BJ (cell line): ENCODE measurements around the gene CCNG2. TPM values are rescaled to one million over a fixed set of nuclear protein-coding genes. Genes with fewer than 3 reads are reported as not detected.

ENCODE experiments used
- CTCF ChIA-PET: fragments of 350-600 bp; formaldehyde crosslinking; extraction: SDS; loops from one replicate; lab custom pipeline; 2021; ENCODE audit warnings: antibody characterized with exemption, inconsistent platforms; lab: Yijun Ruan, JAX
- POLR2A ChIA-PET: fragments of 300-600 bp; sonication (Branson Sonifier 250); formaldehyde crosslinking; extraction: SDS; loops from one replicate; lab custom pipeline; 2021; ENCODE audit warnings: antibody characterized with exemption; lab: Charles Lee
- DNase-seq: peaks from one replicate; pipeline ENCODE4 v3.0.0-alpha.2; 2011; ENCODE audit warnings: low read depth
- H3K27me3 ChIP-seq: 2 replicates; pipeline ENCODE4 v1.6.0; 2011; ENCODE audit warnings: low read length; ENCODE audit not compliant: control insufficient read depth, insufficient read depth
- H3K36me3 ChIP-seq: 2 replicates; pipeline ENCODE4 v1.5.1; 2011; ENCODE audit warnings: low read length; ENCODE audit not compliant: control insufficient read depth, insufficient read depth
- H3K4me3 ChIP-seq: 2 replicates; pipeline ENCODE4 v1.5.1; 2011; ENCODE audit warnings: low read depth, mild to moderate bottlenecking, control low read depth, low read length
- polyA plus RNA-seq: library from polyadenylated mRNA; depleted of rRNA; stranded (reverse); fragments of >200 nt; gene quantifications from 2 replicates; pipeline ENCODE4 v1.2.3, GENCODE V29; 2011
- TF ChIP-seq, protein P1 (sequence below): IDR thresholded peaks from 2 replicates; pipeline ENCODE4 v1.5.1; 2011; ENCODE audit warnings: low read depth, mild to moderate bottlenecking, control low read depth, inconsistent platforms, low read length, moderate library complexity; ENCODE audit not compliant: insufficient read depth

The CCNG2 gene
- polyA plus RNA-seq, 1 experiment = 9.0 TPM

DNA sequence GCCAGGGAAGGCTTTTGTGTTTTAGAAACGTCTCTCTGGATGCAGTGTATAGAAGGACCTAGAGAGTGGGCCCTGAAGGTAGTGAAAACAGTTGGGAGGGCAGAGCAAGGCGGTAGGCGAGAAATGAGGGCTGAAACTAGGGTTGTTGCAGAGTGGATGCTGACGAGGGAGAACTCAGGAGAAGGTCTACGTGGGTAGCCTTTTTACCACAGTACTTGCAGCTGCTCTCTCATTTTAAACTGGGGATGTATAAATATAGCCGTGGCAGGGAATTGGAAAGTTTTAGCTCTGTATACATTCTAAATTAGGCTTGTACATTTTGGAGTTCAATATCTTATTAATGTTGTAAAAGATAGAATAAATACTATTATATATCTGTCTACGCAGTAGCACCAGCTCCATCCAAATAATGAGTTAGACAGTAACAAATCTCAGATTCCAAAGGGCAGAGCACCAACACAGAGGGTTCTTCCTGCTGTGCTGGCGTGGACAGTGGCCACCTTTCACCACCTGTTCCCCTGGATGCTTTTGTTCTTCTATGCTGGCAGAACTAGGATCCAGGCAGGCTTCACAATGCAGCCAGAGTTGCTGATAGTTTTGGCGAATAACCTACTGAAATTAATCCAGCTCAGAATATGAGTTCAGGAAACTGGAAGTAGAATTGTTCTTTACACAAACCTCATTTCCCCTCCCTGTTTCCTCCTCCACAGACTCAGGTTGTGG lies 31.7 kb downstream of the CCNG2 start:
- CTCF ChIA-PET = interaction anchor here (0.6 to 1.5 kb wide), 6 partner anchors 10 to 764 kb away, joined by 3 to 4 read pairs (median 3); no protein-coding TSS in a partner anchor
- DNase-seq = no peak
- no peak overlapping the region for H3K4me3 ChIP-seq
- H3K27me3 ChIP-seq = peaks cover 9% of the 10 kb centered on the region
- TF ChIP-seq, protein P1, sequence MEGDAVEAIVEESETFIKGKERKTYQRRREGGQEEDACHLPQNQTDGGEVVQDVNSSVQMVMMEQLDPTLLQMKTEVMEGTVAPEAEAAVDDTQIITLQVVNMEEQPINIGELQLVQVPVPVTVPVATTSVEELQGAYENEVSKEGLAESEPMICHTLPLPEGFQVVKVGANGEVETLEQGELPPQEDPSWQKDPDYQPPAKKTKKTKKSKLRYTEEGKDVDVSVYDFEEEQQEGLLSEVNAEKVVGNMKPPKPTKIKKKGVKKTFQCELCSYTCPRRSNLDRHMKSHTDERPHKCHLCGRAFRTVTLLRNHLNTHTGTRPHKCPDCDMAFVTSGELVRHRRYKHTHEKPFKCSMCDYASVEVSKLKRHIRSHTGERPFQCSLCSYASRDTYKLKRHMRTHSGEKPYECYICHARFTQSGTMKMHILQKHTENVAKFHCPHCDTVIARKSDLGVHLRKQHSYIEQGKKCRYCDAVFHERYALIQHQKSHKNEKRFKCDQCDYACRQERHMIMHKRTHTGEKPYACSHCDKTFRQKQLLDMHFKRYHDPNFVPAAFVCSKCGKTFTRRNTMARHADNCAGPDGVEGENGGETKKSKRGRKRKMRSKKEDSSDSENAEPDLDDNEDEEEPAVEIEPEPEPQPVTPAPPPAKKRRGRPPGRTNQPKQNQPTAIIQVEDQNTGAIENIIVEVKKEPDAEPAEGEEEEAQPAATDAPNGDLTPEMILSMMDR = no peak
- H3K36me3 ChIP-seq = no peaks in the 10 kb centered on the region
- POLR2A ChIA-PET = no interaction called here

DNA sequence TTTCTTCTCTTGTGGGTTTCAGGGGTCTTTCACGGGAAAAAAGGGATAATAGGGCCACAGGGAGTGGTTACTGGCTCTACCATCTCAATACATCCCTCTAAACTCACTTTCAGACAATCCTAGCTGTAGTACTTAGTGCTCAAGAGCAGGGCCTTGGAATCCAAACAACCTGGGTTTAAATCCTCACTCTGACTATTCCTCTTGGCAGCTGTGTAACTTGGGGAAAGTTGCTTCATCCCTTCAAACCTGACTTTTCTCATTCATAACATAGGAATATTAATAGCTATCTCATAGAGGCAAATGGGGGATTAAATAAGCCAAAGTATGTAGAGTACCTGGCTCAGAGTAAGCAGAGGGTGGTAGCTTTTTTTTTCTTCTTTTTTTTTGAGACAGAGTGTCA lies 32.4 kb downstream of the CCNG2 start:
- ChIA-PET CTCF (interaction anchor here (0.6 to 1.5 kb wide), 8 partner anchors 11 to 765 kb away, joined by 3 to 5 read pairs (median 3); no protein-coding TSS in a partner anchor), POLR2A (no interaction called here)
- H3K27me3 ChIP-seq = peaks cover 6% of the 10 kb centered on the region
- no peak overlapping the region for H3K4me3 ChIP-seq
- H3K36me3 ChIP-seq = no peaks in the 10 kb centered on the region
- TF ChIP-seq, protein P1 = no peak
- no peak for DNase-seq

DNA sequence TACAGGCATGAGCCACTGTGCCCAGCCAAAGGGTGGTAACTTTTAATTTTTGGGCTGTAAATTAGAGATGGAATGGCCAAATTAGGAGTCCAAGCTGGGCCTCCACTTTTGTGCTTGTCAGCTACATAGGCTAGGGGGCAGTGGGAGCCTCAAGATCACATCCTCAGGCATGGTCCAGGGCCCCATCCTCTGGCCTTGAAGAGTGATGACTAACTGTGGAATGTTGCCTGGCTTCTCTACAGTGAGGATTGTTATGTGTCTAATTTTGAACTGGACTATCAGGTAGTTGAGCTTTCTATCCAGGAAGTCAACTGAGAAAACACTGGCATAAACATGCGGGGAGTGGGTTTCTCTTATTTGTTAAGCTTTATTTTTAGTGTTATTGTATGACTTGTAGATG lies 33.0 kb downstream of the CCNG2 start:
- no peak overlapping the region for H3K4me3 ChIP-seq
- peaks cover 11% of the 10 kb centered on the region for H3K27me3 ChIP-seq
- DNase-seq = no peak
- CTCF ChIA-PET = interaction anchor here (1.2 to 1.5 kb wide), 4 partner anchors 11 to 16 kb away, joined by 3 to 5 read pairs (median 4); no protein-coding TSS in a partner anchor
- POLR2A ChIA-PET = no interaction called here
- TF ChIP-seq, protein P1 = no peak
- no peaks in the 10 kb centered on the region for H3K36me3 ChIP-seq

DNA sequence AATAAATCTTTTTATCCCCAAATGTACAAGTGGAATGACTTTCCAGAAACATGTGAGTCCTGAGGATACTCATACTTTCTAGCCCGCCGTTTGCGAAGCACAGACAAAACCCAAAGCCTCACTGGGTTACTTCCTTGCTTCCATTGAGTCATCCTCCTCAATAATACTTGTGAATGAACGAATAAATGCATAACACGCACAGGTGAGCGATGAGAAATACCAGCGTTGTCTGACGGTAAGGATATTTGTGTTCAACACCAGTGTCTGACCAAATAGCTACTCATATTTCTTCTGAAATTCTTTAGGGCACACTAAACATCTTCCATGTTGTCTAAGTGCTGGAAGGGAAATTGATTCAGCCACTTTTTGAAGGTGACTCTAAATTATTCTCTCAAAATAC lies 36.0 kb downstream of the CCNG2 start:
- ChIA-PET POLR2A (no interaction called here), CTCF (interaction anchor here (1.1 to 1.4 kb wide), 3 partner anchors 10 to 98 kb away, joined by 3 to 9 read pairs (median 6); no protein-coding TSS in a partner anchor)
- no peak for DNase-seq
- no peaks in the 10 kb centered on the region for H3K36me3 ChIP-seq
- peaks cover 10% of the 10 kb centered on the region for H3K27me3 ChIP-seq
- H3K4me3 ChIP-seq = no peak overlapping the region
- TF ChIP-seq, protein P1 = no peak

DNA sequence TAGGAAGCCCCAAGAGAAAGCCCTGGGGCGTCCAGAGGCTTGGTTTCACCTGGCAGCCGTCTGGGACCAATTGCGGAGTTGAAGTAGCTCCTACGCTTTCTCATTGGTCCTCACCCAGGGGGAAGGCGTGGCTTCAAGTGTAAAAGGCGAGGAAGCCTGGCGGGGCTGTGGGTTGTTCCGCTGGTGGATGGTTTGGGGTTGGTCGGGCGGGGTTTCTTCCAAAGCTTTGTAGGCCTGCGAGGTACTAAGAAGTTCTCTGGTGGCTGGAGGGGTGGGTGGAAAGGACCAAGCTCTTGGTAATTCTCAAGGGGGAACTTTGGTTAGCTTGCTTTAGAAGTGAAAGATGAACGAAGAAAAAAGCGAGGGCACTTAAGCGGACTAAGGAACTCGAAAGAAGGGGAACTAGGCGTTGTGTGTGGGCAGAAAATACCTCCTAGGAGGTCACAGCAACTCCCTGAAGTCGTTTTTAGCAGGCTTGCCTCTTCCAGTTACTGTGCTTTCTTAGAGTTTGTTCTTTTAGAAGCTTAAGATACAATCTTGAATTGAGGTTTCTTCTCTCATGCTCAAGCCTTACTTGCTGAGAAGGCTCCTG lies 36.6 kb downstream of the CCNG2 start:
- H3K27me3 ChIP-seq = peaks cover 10% of the 10 kb centered on the region
- CTCF ChIA-PET = interaction anchor here (1.1 to 1.4 kb wide), 3 partner anchors 10 to 98 kb away, joined by 3 to 9 read pairs (median 6); no protein-coding TSS in a partner anchor
- TF ChIP-seq, protein P1 = no peak
- DNase-seq = no peak
- H3K4me3 ChIP-seq = no peak overlapping the region
- POLR2A ChIA-PET = no interaction called here
- no peaks in the 10 kb centered on the region for H3K36me3 ChIP-seq
